GM04503 (cell line): ENCODE results near the gene MYL11.
"Not testable (repeated sequence)": the region's sequence is repeated elsewhere in the genome, so short reads cannot be mapped to it uniquely, and the experiment has no call there.

Source experiments
- DNase-seq: peaks from one replicate; pipeline ENCODE4 v3.0.0-alpha.2; 2012; ENCODE audit warnings: low read depth

Gene MYL11

GRCh38 chr16:30396627-30397026 lies 22.0 kb downstream of the MYL11 start:
- DNase-seq = not testable (repeated sequence)

GRCh38 chr16:30397056-30397455 lies 22.5 kb downstream of the MYL11 start:
- no peak for DNase-seq

GRCh38 chr16:30397776-30398660 lies 23.4 kb downstream of the MYL11 start:
- no peak for DNase-seq

- no peak for DNase-seq
Measured at GRCh38 chr16:30398661-30399434, 24.2 kb downstream of the MYL11 start.

- no peak for DNase-seq
Measured at GRCh38 chr16:30399435-30400186, 25.0 kb downstream of the MYL11 start.

GRCh38 chr16:30401768-30402425 lies 27.3 kb downstream of the MYL11 start:
- no peak for DNase-seq

GRCh38 chr16:30406795-30407101 lies 32.1 kb downstream of the MYL11 start:
- DNase-seq = no peak

- peak; percentile 47 for DNase-seq
Measured at GRCh38 chr16:30407102-30407803, 32.7 kb downstream of the MYL11 start, which contains the start of gene ZNF771. Gene ZNF771 (plus strand): TSS chr16:30407606. CDS start chr16:30408054, 448 bp downstream.

- DNase-seq = no peak
Measured at GRCh38 chr16:30407804-30408534, 33.4 kb downstream of the MYL11 start.

- DNase-seq = no peak
Measured at GRCh38 chr16:30409125-30410060, 34.8 kb downstream of the MYL11 start.

GRCh38 chr16:30413112-30413806 lies 38.7 kb downstream of the MYL11 start:
- DNase-seq = no peak

GRCh38 chr16:30414159-30414558 lies 39.6 kb downstream of the MYL11 start:
- no peak for DNase-seq

GRCh38 chr16:30416047-30416603 lies 41.5 kb downstream of the MYL11 start:
- DNase-seq = no peak

- no peak for DNase-seq
Measured at GRCh38 chr16:30416624-30417528, 42.3 kb downstream of the MYL11 start.

- DNase-seq = peak; percentile 42
Measured at GRCh38 chr16:30417529-30418349, 43.1 kb downstream of the MYL11 start.

- DNase-seq = no peak
Measured at GRCh38 chr16:30418350-30419181, 44.0 kb downstream of the MYL11 start.
